ENCODE results near the gene SFMBT1.
A peak's percentile ranks its signal among the peaks of the same experiment; 100 is the strongest.

The SFMBT1 gene

GRCh38 chr3:52904000-52904399 is 141.9 kb downstream of the SFMBT1 start:
- H3K4me3 ChIP-seq (ENCODE audit: control insufficient read depth, low read depth, low read length), result no peak overlapping the region
- DNase-seq (ENCODE audit: low read depth), result no peak
- TF ChIP-seq CTCF (conservative IDR thresholded peaks at IDR 0.05; ENCODE audit: control insufficient read depth, insufficient read depth, low read depth, low read length), result no peak

- no peak for TF ChIP-seq CTCF (conservative IDR thresholded peaks at IDR 0.05; ENCODE audit: control insufficient read depth, insufficient read depth, low read depth, low read length)
- DNase-seq (ENCODE audit: low read depth), result peak; percentile 66
- H3K4me3 ChIP-seq (ENCODE audit: control insufficient read depth, low read depth, low read length), result peak within 1 kb of the TSS; percentile 84
These were observed 148.4 kb downstream of the SFMBT1 start, which contains the start of gene STIMATE for GRCh38 chr3:52897130-52898122. STIMATE (minus strand) TSS chr3:52897548; CDS start chr3:52897450, 98 bp downstream.

DNA sequence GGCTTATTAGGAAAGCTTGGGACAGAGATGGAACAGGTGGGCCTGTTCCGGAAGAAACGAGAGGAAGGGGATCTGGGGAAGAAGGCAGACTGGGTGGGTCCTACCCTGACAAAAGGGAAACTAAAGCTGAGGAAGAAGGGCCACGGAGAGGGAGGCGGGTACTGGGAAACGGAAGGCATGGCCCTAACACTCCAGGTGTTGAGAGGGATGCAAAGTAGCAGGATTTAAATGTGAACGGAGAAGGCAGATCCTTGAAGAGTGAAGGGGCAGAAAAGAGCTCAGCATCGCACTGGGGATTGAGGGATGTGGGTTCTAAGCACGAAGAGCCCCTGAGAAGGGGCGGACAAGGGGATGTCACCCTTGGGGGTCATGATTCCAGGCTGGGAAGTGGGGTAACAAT is 149.3 kb downstream of the SFMBT1 start:
- H3K4me3 ChIP-seq (ENCODE audit: control insufficient read depth, low read depth, low read length), result peak overlapping the region; percentile 84
- DNase-seq (ENCODE audit: low read depth), result no peak
- no peak for TF ChIP-seq CTCF (conservative IDR thresholded peaks at IDR 0.05; ENCODE audit: control insufficient read depth, insufficient read depth, low read depth, low read length)

- no peak for DNase-seq (ENCODE audit: low read depth)
- H3K4me3 ChIP-seq (ENCODE audit: control insufficient read depth, low read depth, low read length), result peak overlapping the region; percentile 84
- TF ChIP-seq CTCF (conservative IDR thresholded peaks at IDR 0.05; ENCODE audit: control insufficient read depth, insufficient read depth, low read depth, low read length), result no peak
These were observed 149.7 kb downstream of the SFMBT1 start for GRCh38 chr3:52896151-52896550.

- H3K4me3 ChIP-seq (ENCODE audit: control insufficient read depth, low read depth, low read length), result no peak overlapping the region
- TF ChIP-seq CTCF (conservative IDR thresholded peaks at IDR 0.05; ENCODE audit: control insufficient read depth, insufficient read depth, low read depth, low read length), result no peak
- DNase-seq (ENCODE audit: low read depth), result no peak
These were observed 150.5 kb downstream of the SFMBT1 start for GRCh38 chr3:52895418-52895817.

- H3K4me3 ChIP-seq (ENCODE audit: control insufficient read depth, low read depth, low read length), result no peak overlapping the region
- TF ChIP-seq CTCF (conservative IDR thresholded peaks at IDR 0.05; ENCODE audit: control insufficient read depth, insufficient read depth, low read depth, low read length), result no peak
- DNase-seq (ENCODE audit: low read depth), result no peak
These were observed 151.1 kb downstream of the SFMBT1 start for GRCh38 chr3:52894756-52895155.
